Activated naive CD4-positive, alpha-beta T cell treated with anti-CD3 and anti-CD28 coated beads, Interleukin-2, amount 50 U/mL, for 72 hours (primary cell): ENCODE data around the gene FRMD4A. TPM values are rescaled to one million over a fixed set of nuclear protein-coding genes. Genes with fewer than 3 reads are reported as not detected.

Experiments
- ATAC-seq, 2 donors: fragments of 150-1000 bp; cut with Tn5 transposase; 2 replicates each; pipeline ENCODE4 v1.10.0; 2021; ENCODE audit warnings: mild to moderate bottlenecking in 2 of 2, moderate library complexity in 2 of 2
- DNase-seq, 2 donors: peaks; one replicate each; pipeline ENCODE4 v3.0.0; 2021 to 2022; ENCODE audit warnings: low spot score in 2 of 2
- H3K27ac Mint-ChIP-seq, 2 donors: one replicate each; pipeline ENCODE4 v1.8.0; 2022; ENCODE audit warnings: mild to moderate bottlenecking in 2 of 2, mixed read lengths in 2 of 2
- H3K36me3 Mint-ChIP-seq, 2 donors: one replicate each; pipeline ENCODE4 v1.8.0; 2022; ENCODE audit warnings: mixed read lengths in 2 of 2
- H3K9me3 Mint-ChIP-seq, 2 donors: one replicate each; pipeline ENCODE4 v1.8.0; 2022; ENCODE audit warnings: mixed read lengths in 2 of 2
- total RNA-seq, 2 donors: library from RNA; stranded (reverse); gene quantifications; one replicate each; pipeline ENCODE4 v1.2.3, GENCODE V29; 2022

Gene FRMD4A
- total RNA-seq, 2 donors from 2014 or later = 0.41 to 0.49 TPM

GRCh38 chr10:14022954-14023672 lies 307.6 kb downstream of the FRMD4A start:
- ATAC-seq (no peak), DNase-seq (no peak)
- peaks cover 8 to 10% of the 10 kb centered on the region in 2 donors for H3K9me3 Mint-ChIP-seq
- H3K36me3 Mint-ChIP-seq = peaks cover 8 to 11% of the 10 kb centered on the region in 2 donors
- no peak overlapping the region for H3K27ac Mint-ChIP-seq

- ATAC-seq = no peak
- no peak overlapping the region for H3K27ac Mint-ChIP-seq
These were observed 308.7 kb downstream of the FRMD4A start for GRCh38 chr10:14022052-14022451.

GRCh38 chr10:14020037-14020664 lies 310.6 kb downstream of the FRMD4A start:
- peaks cover 8 to 16% of the 10 kb centered on the region in 2 donors for H3K36me3 Mint-ChIP-seq
- H3K9me3 Mint-ChIP-seq = peaks cover 8 to 10% of the 10 kb centered on the region in 2 donors
- no peak overlapping the region for H3K27ac Mint-ChIP-seq
- ATAC-seq = no peak
- DNase-seq = no peak

More at GRCh38 chr10:14022052-14022451, 308.7 kb downstream of the FRMD4A start:
- peaks cover 8 to 10% of the 10 kb centered on the region in 2 donors for H3K9me3 Mint-ChIP-seq
- H3K36me3 Mint-ChIP-seq = peaks cover 8 to 16% of the 10 kb centered on the region in 2 donors
- no peak for DNase-seq

GRCh38 chr10:14017467-14017866 lies 313.3 kb downstream of the FRMD4A start:
- no peak for ATAC-seq
- Mint-ChIP-seq H3K27ac (no peak overlapping the region), H3K36me3 (peaks cover 8 to 16% of the 10 kb centered on the region in 2 donors), H3K9me3 (peaks cover 8 to 10% of the 10 kb centered on the region in 2 donors)
- no peak for DNase-seq

GRCh38 chr10:14016931-14017333 lies 313.8 kb downstream of the FRMD4A start:
- ATAC-seq (no peak), DNase-seq (no peak)
- Mint-ChIP-seq H3K9me3 (peaks cover 8 to 10% of the 10 kb centered on the region in 2 donors), H3K27ac (no peak overlapping the region), H3K36me3 (peaks cover 8 to 16% of the 10 kb centered on the region in 2 donors)

GRCh38 chr10:14016011-14016536 lies 314.6 kb downstream of the FRMD4A start:
- Mint-ChIP-seq H3K9me3 (peaks cover 8 to 10% of the 10 kb centered on the region in 2 donors), H3K27ac (no peak overlapping the region), H3K36me3 (peaks cover 8 to 16% of the 10 kb centered on the region in 2 donors)
- no peak for ATAC-seq
- no peak for DNase-seq

GRCh38 chr10:14014423-14014822 lies 316.3 kb downstream of the FRMD4A start:
- no peak for DNase-seq
- no peak overlapping the region for H3K27ac Mint-ChIP-seq
- peaks cover 8 to 16% of the 10 kb centered on the region in 2 donors for H3K36me3 Mint-ChIP-seq
- peaks cover 8 to 10% of the 10 kb centered on the region in 2 donors for H3K9me3 Mint-ChIP-seq
- ATAC-seq = no peak

GRCh38 chr10:14010769-14011574 lies 319.8 kb downstream of the FRMD4A start:
- Mint-ChIP-seq H3K9me3 (no peaks in the 10 kb centered on the region), H3K36me3 (no peaks in the 10 kb centered on the region), H3K27ac (no peak overlapping the region)
- no peak for DNase-seq
- ATAC-seq = no peak

GRCh38 chr10:14010101-14010558 lies 320.6 kb downstream of the FRMD4A start:
- H3K36me3 Mint-ChIP-seq = no peaks in the 10 kb centered on the region
- no peak for DNase-seq
- peak overlapping the region; percentile 10 to 76 for H3K27ac Mint-ChIP-seq
- ATAC-seq = no peak
- H3K9me3 Mint-ChIP-seq = no peaks in the 10 kb centered on the region

GRCh38 chr10:14009371-14010100 lies 321.2 kb downstream of the FRMD4A start:
- no peaks in the 10 kb centered on the region for H3K36me3 Mint-ChIP-seq

GRCh38 chr10:14008740-14009080 lies 322.0 kb downstream of the FRMD4A start:
- Mint-ChIP-seq H3K9me3 (no peaks in the 10 kb centered on the region), H3K27ac (peak overlapping the region in 1 of 2 donors; percentile 47), H3K36me3 (no peaks in the 10 kb centered on the region)
- DNase-seq (no peak), ATAC-seq (peak; percentile 19 to 23)

More at GRCh38 chr10:14009371-14010100, 321.2 kb downstream of the FRMD4A start:
- ATAC-seq (peak; percentile 87 to 92), DNase-seq (peak; percentile 55 to 62)
- peak overlapping the region; percentile 76 to 86 for H3K27ac Mint-ChIP-seq
- H3K9me3 Mint-ChIP-seq = no peaks in the 10 kb centered on the region

- H3K9me3 Mint-ChIP-seq = no peaks in the 10 kb centered on the region
These were observed 326.2 kb downstream of the FRMD4A start for GRCh38 chr10:14004536-14004935.

GRCh38 chr10:14003517-14004184 lies 327.1 kb downstream of the FRMD4A start:
- peaks cover 0 to 6% of the 10 kb centered on the region in 2 donors for H3K36me3 Mint-ChIP-seq
- no peak overlapping the region for H3K27ac Mint-ChIP-seq
- ATAC-seq (no peak), DNase-seq (no peak)
- peaks cover under 1 to 6% of the 10 kb centered on the region in 2 donors for H3K9me3 Mint-ChIP-seq

More at GRCh38 chr10:14004536-14004935, 326.2 kb downstream of the FRMD4A start:
- H3K36me3 Mint-ChIP-seq = no peaks in the 10 kb centered on the region
- H3K27ac Mint-ChIP-seq = no peak overlapping the region
- DNase-seq = no peak
- ATAC-seq = no peak

- ATAC-seq (no peak), DNase-seq (no peak)
- Mint-ChIP-seq H3K36me3 (peaks cover 0 to 14% of the 10 kb centered on the region in 2 donors), H3K9me3 (peaks cover 4 to 15% of the 10 kb centered on the region in 2 donors), H3K27ac (no peak overlapping the region)
These were observed 329.3 kb downstream of the FRMD4A start for GRCh38 chr10:14001298-14002040.
